Sigmoid colon (tissue), 4 donors: ENCODE data around the gene FOXJ1.

ENCODE experiments used
- EP300 ChIP-seq, 4 donors: sonication (generic); formaldehyde crosslinking; IDR thresholded peaks; one replicate each; pipeline ENCODE4 v1.6.1; 2017; ENCODE audit warnings: antibody characterized with exemption in 4 of 4
- POLR2A ChIP-seq, 2 donors: fragments of 450-650 bp; IDR thresholded peaks; one replicate each; pipeline ENCODE4 v1.6.1; 2016; ENCODE audit warnings: antibody characterized with exemption in 2 of 2, mild to moderate bottlenecking in 2 of 2, moderate library complexity in 2 of 2
- POLR2AphosphoS5 ChIP-seq, 4 donors: sonication (generic); formaldehyde crosslinking; IDR thresholded peaks; one replicate each; pipeline ENCODE4 v1.6.1; 2017; ENCODE audit warnings: antibody characterized with exemption in 4 of 4
- TF ChIP-seq, protein P1 (sequence below), 4 experiments: fragments of 450-650 bp in 3 of 4; fragments of 200-600 bp in 1 of 4; IDR thresholded peaks; one replicate each; pipeline ENCODE4 v1.5.1; 2016 to 2019; ENCODE audit warnings: antibody characterized with exemption in 4 of 4, mild to moderate bottlenecking in 3 of 4, moderate library complexity in 2 of 4

DNA sequence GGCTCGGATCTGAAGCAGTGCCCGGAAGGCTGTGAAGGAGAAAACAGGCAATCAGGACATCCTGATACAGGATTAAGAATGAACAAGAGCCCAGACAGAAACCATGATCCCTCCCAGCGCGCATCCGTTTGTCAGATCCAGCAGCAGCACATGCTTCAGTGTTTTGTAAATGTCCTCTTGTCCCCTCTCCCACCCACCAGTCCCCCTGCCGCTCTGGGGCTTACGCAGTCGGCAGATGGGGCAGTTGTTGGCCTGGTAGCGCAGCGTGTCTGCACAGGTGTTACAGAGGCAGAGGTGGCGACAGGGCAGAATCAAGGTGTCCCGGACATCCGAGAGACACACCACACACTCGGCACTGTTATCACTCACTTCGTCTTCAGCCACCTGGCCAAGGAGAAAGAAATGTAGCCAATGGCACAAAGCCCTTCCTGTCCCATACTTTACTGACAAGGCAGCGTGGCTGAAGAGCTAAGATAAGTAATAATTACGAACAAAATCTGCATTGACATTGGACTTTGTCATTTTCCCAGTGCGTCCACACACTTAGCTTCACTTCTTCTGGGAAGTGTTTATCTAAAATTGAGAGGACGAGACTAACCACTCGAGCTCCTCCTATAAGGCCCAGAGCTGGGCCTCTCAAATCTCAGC, 20.7 kb upstream of the FOXJ1 start:
- no peak for TF ChIP-seq POLR2A (IDR thresholded peaks at IDR 0.05)
- TF ChIP-seq, protein P1, sequence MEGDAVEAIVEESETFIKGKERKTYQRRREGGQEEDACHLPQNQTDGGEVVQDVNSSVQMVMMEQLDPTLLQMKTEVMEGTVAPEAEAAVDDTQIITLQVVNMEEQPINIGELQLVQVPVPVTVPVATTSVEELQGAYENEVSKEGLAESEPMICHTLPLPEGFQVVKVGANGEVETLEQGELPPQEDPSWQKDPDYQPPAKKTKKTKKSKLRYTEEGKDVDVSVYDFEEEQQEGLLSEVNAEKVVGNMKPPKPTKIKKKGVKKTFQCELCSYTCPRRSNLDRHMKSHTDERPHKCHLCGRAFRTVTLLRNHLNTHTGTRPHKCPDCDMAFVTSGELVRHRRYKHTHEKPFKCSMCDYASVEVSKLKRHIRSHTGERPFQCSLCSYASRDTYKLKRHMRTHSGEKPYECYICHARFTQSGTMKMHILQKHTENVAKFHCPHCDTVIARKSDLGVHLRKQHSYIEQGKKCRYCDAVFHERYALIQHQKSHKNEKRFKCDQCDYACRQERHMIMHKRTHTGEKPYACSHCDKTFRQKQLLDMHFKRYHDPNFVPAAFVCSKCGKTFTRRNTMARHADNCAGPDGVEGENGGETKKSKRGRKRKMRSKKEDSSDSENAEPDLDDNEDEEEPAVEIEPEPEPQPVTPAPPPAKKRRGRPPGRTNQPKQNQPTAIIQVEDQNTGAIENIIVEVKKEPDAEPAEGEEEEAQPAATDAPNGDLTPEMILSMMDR (IDR thresholded peaks at IDR 0.05), result no peak
- no peak for TF ChIP-seq EP300 (IDR thresholded peaks at IDR 0.05)
- TF ChIP-seq POLR2AphosphoS5 (IDR thresholded peaks at IDR 0.05), result no peak
